Effector CD8-positive, alpha-beta T cell (primary cell): ENCODE measurements around the gene RAD54L.
"Not testable (repeated sequence)": the region's sequence is repeated elsewhere in the genome, so short reads cannot be mapped to it uniquely, and the experiment has no call there.

Source experiments
- DNase-seq: peaks from one replicate; lab custom pipeline; 2025; lab: John Stamatoyannopoulos, UW

RAD54L gene

GRCh38 chr1:46319960-46320914 is 72.7 kb downstream of the RAD54L start:
- not testable (repeated sequence) for DNase-seq

GRCh38 chr1:46322191-46322590 is 74.6 kb downstream of the RAD54L start:
- DNase-seq: not testable (repeated sequence)

GRCh38 chr1:46325285-46326076 is 77.9 kb downstream of the RAD54L start:
- not testable (repeated sequence) for DNase-seq
